Tibial nerve (tissue), 4 donors: ENCODE measurements around the gene VAMP7. TPM values are rescaled to one million over a fixed set of nuclear protein-coding genes. Genes with fewer than 3 reads are reported as not detected.

Experiments
- DNase-seq, 2 donors: peaks; one replicate each; pipeline ENCODE4 v3.0.0-alpha.2; 2019; ENCODE audit warnings: low spot score in 2 of 2
- H3K27ac ChIP-seq, 4 donors: fragments of 200-600 bp; sonication (generic) in 3 of 4; one replicate each; pipeline ENCODE4 v1.5.1; 2017 to 2019; ENCODE audit warnings: mild to moderate bottlenecking in 1 of 4
- H3K27me3 ChIP-seq, 2 donors: fragments of 200-600 bp; sonication (generic) in 1 of 2; one replicate each; pipeline versions ENCODE4 v1.5.1 to v1.6.0; 2017 to 2019
- H3K36me3 ChIP-seq, 3 donors: fragments of 200-600 bp; sonication (generic); one replicate each; pipeline ENCODE4 v1.5.1; 2018 to 2019
- H3K4me1 ChIP-seq, 4 donors: fragments of 200-600 bp; sonication (generic) in 3 of 4; one replicate each; pipeline ENCODE4 v1.5.1; 2017 to 2019
- H3K4me3 ChIP-seq, 4 donors: fragments of 200-600 bp; sonication (generic) in 3 of 4; one replicate each; pipeline ENCODE4 v1.5.1; 2017 to 2019; ENCODE audit warnings: mild to moderate bottlenecking in 1 of 4, moderate library complexity in 1 of 4
- H3K9me3 ChIP-seq, 4 donors: fragments of 200-600 bp; sonication (generic) in 3 of 4; one replicate each; pipeline ENCODE4 v1.5.1; 2017 to 2019
- EP300 ChIP-seq, 2 donors: sonication (generic); formaldehyde crosslinking; IDR thresholded peaks; one replicate each; pipeline ENCODE4 v1.6.1; 2017; ENCODE audit warnings: antibody characterized with exemption in 2 of 2, mild to moderate bottlenecking in 1 of 2
- POLR2A ChIP-seq, 2 donors: fragments of 450-650 bp; IDR thresholded peaks; one replicate each; pipeline ENCODE4 v1.6.1; 2017; ENCODE audit warnings: antibody characterized with exemption in 2 of 2, mild to moderate bottlenecking in 2 of 2, moderate library complexity in 2 of 2
- WGBS, 2 donors: methylation state at CpG; one replicate each; pipeline ENCODE4 v1.1.5; 2018; 5-methylcytosine and 5-hydroxymethylcytosine counted together
- total RNA-seq, 4 donors: library from RNA; depleted of rRNA; stranded (reverse); fragments of >200 nt; gene quantifications; one replicate each; pipeline ENCODE4 v1.1.0, GENCODE V29; 2016
- TF ChIP-seq, protein P1 (sequence below), 5 experiments: fragments of 200-600 bp in 3 of 5; fragments of 450-650 bp in 2 of 5; sonication (generic) in 3 of 5; IDR thresholded peaks; one replicate each; pipeline ENCODE4 v1.5.1; 2016 to 2019; ENCODE audit warnings: antibody characterized with exemption in 5 of 5, mild to moderate bottlenecking in 3 of 5, moderate library complexity in 2 of 5

The VAMP7 gene
- total RNA-seq, 4 donors from 2014 or later, result 24.9 to 32.1 (median 25.5) TPM

DNA sequence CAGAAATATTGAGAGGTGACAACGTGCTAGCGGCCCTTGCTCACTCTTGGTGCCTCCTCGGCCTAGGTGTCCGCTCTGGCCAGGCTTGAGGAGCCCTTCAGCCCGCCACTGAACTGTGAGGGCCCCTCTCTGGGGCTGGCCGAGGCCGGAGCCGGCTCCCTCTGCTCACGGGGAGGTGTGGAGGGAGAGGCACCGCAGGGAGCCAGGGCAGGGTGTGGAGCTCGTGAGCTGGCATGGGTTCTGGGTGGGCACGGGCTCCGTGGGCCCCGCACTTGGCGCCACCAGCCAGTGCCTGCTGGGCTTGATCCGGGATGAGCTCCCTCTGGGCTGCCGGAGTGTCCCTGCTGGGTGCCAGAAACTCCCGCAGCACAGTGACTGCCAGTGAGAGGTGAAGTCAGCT is 16.0 kb upstream of the VAMP7 start:
- 78 to 82% methylated on average over 17 of the region's 18 CpGs for WGBS, 2 donors

DNA sequence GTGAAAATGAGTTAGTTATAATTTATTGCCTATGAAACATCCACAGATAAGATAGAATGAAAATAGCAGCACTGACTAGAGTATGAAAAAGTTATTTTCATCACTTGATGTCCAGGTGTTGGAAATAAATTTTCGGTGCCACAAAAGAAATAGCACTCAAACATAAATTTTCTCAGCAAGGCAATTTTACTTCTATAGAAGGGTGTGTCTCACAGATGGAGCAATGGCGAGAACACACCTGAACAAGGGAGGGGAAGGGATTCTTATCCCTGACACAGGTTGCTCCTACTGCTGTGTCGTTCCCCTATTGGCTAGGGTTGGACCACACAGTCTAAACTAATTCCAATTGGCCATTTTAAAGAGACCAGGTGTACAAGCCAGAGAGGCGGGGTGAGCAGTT is 13.3 kb upstream of the VAMP7 start:
- TF ChIP-seq POLR2A (IDR thresholded peaks at IDR 0.05) (no peak), EP300 (IDR thresholded peaks at IDR 0.05) (no peak)
- TF ChIP-seq, protein P1, sequence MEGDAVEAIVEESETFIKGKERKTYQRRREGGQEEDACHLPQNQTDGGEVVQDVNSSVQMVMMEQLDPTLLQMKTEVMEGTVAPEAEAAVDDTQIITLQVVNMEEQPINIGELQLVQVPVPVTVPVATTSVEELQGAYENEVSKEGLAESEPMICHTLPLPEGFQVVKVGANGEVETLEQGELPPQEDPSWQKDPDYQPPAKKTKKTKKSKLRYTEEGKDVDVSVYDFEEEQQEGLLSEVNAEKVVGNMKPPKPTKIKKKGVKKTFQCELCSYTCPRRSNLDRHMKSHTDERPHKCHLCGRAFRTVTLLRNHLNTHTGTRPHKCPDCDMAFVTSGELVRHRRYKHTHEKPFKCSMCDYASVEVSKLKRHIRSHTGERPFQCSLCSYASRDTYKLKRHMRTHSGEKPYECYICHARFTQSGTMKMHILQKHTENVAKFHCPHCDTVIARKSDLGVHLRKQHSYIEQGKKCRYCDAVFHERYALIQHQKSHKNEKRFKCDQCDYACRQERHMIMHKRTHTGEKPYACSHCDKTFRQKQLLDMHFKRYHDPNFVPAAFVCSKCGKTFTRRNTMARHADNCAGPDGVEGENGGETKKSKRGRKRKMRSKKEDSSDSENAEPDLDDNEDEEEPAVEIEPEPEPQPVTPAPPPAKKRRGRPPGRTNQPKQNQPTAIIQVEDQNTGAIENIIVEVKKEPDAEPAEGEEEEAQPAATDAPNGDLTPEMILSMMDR (IDR thresholded peaks at IDR 0.05), result no peak
- no peaks in the 10 kb centered on the region for H3K4me1 ChIP-seq
- no peak overlapping the region for H3K27ac ChIP-seq
- WGBS, 2 donors, result 69 to 73% methylated on average over 4 of the region's 4 CpGs
- H3K4me3 ChIP-seq, result no peak overlapping the region
- peaks cover 0 to under 1% of the 10 kb centered on the region in 2 donors for H3K27me3 ChIP-seq
- H3K9me3 ChIP-seq, result peaks cover 0 to 2% (median 0%) of the 10 kb centered on the region in 4 donors
- no peaks in the 10 kb centered on the region for H3K36me3 ChIP-seq
- DNase-seq, result no peak

More for the DNA sequence above, 16.0 kb upstream of the VAMP7 start:
- Histone ChIP-seq H3K9me3 (peaks cover 0 to 2% (median 0%) of the 10 kb centered on the region in 4 donors), H3K27ac (no peak overlapping the region), H3K27me3 (no peaks in the 10 kb centered on the region), H3K36me3 (no peaks in the 10 kb centered on the region), H3K4me3 (no peak overlapping the region), H3K4me1 (no peaks in the 10 kb centered on the region)
- TF ChIP-seq, protein P1 (IDR thresholded peaks at IDR 0.05), result no peak
- TF ChIP-seq POLR2A (IDR thresholded peaks at IDR 0.05) (no peak), EP300 (IDR thresholded peaks at IDR 0.05) (no peak)
- DNase-seq, result no peak

DNA sequence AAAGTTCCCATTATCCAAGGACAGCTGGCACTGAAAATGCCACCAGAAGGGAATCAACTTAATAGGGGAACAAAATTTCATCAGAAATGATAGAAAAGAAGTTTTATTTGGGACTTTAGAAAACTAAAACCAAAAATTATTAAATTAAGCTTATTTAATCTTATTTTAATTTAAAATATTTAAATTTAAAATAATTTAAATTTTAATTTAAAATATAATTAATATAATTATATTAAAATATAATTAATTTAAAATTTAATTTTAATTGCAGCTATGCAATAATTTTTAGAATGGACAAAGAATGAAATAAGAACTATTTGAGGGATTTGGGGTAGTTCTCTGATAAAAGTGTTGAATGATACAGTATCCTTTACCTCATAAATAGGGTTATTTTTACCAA is 10.2 kb upstream of the VAMP7 start:
- TF ChIP-seq EP300 (IDR thresholded peaks at IDR 0.05), result no peak
- TF ChIP-seq, protein P1 (IDR thresholded peaks at IDR 0.05), result no peak
- TF ChIP-seq POLR2A (IDR thresholded peaks at IDR 0.05), result no peak

DNA sequence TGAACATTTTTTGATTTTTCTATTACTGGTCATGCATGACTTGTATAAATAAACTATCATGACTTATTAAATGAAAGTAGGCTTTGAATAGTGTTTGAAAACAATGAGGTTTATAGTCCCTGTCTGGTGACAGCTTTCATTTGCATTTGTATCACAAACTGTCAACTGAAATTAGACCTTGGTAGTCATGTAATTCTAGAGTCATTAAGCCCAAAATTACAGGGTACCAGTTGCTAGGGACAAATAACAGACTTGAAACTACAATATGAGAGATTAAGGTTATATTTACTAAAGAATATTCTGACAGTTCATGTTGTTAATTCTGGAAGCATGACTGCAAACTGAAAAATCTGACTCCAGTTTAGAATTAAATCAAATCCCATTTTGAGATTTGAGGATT is 9.2 kb upstream of the VAMP7 start:
- H3K4me1 ChIP-seq, result no peaks in the 10 kb centered on the region
- H3K36me3 ChIP-seq, result no peaks in the 10 kb centered on the region
- DNase-seq, result no peak
- H3K27ac ChIP-seq, result no peak overlapping the region
- no peak overlapping the region for H3K4me3 ChIP-seq
- peaks cover 0 to 20% of the 10 kb centered on the region in 2 donors for H3K27me3 ChIP-seq
- H3K9me3 ChIP-seq, result no peaks in the 10 kb centered on the region
- TF ChIP-seq EP300 (IDR thresholded peaks at IDR 0.05) (no peak), POLR2A (IDR thresholded peaks at IDR 0.05) (no peak)
- TF ChIP-seq, protein P1 (IDR thresholded peaks at IDR 0.05), result no peak

More for the DNA sequence above, 10.2 kb upstream of the VAMP7 start:
- no peak for DNase-seq
- H3K27me3 ChIP-seq, result peaks cover 0 to 20% of the 10 kb centered on the region in 2 donors
- H3K27ac ChIP-seq, result no peak overlapping the region
- no peaks in the 10 kb centered on the region for H3K4me1 ChIP-seq
- no peak overlapping the region for H3K4me3 ChIP-seq
- no peaks in the 10 kb centered on the region for H3K9me3 ChIP-seq
- H3K36me3 ChIP-seq, result no peaks in the 10 kb centered on the region

DNA sequence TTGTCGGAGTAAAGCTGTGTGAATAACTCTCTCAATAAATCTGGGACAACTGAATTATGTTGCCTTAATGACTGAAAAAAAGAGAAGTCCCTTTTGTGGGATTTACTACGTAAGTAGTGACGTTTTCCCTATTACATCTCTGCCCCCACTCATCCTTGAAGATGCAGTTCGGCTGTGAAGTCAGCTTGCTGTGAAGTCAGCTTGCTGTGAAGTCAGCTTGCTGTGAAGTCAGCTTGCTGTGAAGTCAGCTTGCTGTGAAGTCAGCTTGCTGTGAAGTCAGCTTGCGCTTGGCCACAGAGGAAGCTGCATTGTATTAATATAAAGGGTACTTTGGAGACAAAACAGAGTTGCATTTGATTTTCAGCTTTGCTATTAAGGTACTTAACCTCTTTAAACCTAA is 8.0 kb upstream of the VAMP7 start:
- H3K27me3 ChIP-seq, result peaks cover 0 to 20% of the 10 kb centered on the region in 2 donors
- WGBS, 2 donors, result 60 to 64% methylated on average over 5 of the region's 5 CpGs
- H3K27ac ChIP-seq, result no peak overlapping the region
- no peaks in the 10 kb centered on the region for H3K36me3 ChIP-seq
- H3K4me1 ChIP-seq, result no peaks in the 10 kb centered on the region
- DNase-seq, result no peak
- H3K9me3 ChIP-seq, result no peaks in the 10 kb centered on the region
- TF ChIP-seq, protein P1 (IDR thresholded peaks at IDR 0.05), result no peak
- H3K4me3 ChIP-seq, result no peak overlapping the region
